Hepatocyte (in vitro differentiated cells): ENCODE results near the gene BAZ1B.

Experiments
- CTCF ChIP-seq: fragments of 200-600 bp; sonication (generic); IDR thresholded peaks from 2 replicates; pipeline ENCODE4 v1.5.1; 2016; ENCODE audit warnings: antibody characterized with exemption, mild to moderate bottlenecking; ENCODE audit not compliant: poor library complexity
- EZH2 ChIP-seq: fragments of 200-600 bp; sonication (generic); IDR thresholded peaks from 2 replicates; pipeline ENCODE4 v1.6.1; 2016; ENCODE audit warnings: antibody characterized with exemption, mild to moderate bottlenecking, borderline replicate concordance
- EZH2phosphoT487 ChIP-seq: fragments of 200-600 bp; sonication (generic); IDR thresholded peaks from one replicate; pipeline ENCODE4 v1.6.1; 2018; ENCODE audit warnings: antibody characterized with exemption, mild to moderate bottlenecking, low read depth, moderate library complexity; ENCODE audit not compliant: unreplicated experiment, severe bottlenecking

- TF ChIP-seq EZH2phosphoT487 (no peak), CTCF (no peak), EZH2 (no peak)
These were observed 43.7 kb upstream of the BAZ1B start for GRCh38 chr7:73565675-73566340.
